Skeletal muscle tissue (tissue), 4 donors: ENCODE results near the gene WLS. TPM values are rescaled to one million over a fixed set of nuclear protein-coding genes. Genes with fewer than 3 reads are reported as not detected.

ENCODE experiments used
- H3K27ac ChIP-seq: one replicate; pipeline ENCODE4 v1.7.0; 2013; ENCODE audit warnings: mild to moderate bottlenecking, low read depth, low read length, inconsistent platforms
- H3K27me3 ChIP-seq, 3 donors: one replicate each; pipeline ENCODE4 v1.7.0; 2013; ENCODE audit warnings: low read length in 3 of 3; ENCODE audit not compliant: control insufficient read depth in 3 of 3, insufficient read depth in 3 of 3
- H3K36me3 ChIP-seq, 3 donors: one replicate each; pipeline ENCODE4 v1.7.0; 2013; ENCODE audit warnings: low read length in 3 of 3; ENCODE audit not compliant: control insufficient read depth in 3 of 3, insufficient read depth in 3 of 3
- H3K4me1 ChIP-seq, 3 donors: one replicate each; pipeline ENCODE4 v1.7.0; 2013; ENCODE audit warnings: low read length in 3 of 3, mild to moderate bottlenecking in 3 of 3; ENCODE audit not compliant: control insufficient read depth in 3 of 3, insufficient read depth in 3 of 3
- H3K4me3 ChIP-seq, 3 donors: one replicate each; pipeline ENCODE4 v1.7.0; 2013; ENCODE audit warnings: low read length in 3 of 3
- H3K9ac ChIP-seq, 3 donors: one replicate each; pipeline ENCODE4 v1.7.0; 2013; ENCODE audit warnings: low read length in 3 of 3, mild to moderate bottlenecking in 3 of 3, moderate library complexity in 2 of 3, low read depth in 1 of 3
- H3K9me3 ChIP-seq, 3 donors: one replicate each; pipeline ENCODE4 v1.7.0; 2013; ENCODE audit warnings: low read length in 3 of 3; ENCODE audit not compliant: control insufficient read depth in 3 of 3
- total RNA-seq: library from RNA; depleted of rRNA; stranded (reverse); fragments of >200 nt; gene quantifications from one replicate; pipeline ENCODE4 v1.2.3, GENCODE V29; 2014
- donor health status: Osteomylitis.

The WLS gene
- total RNA-seq, 1 donor from 2014 or later, result 68.9 TPM

- H3K4me3 ChIP-seq, result no peak overlapping the region
Measured at GRCh38 chr1:68111519-68112436, 120.5 kb downstream of the WLS start.

DNA sequence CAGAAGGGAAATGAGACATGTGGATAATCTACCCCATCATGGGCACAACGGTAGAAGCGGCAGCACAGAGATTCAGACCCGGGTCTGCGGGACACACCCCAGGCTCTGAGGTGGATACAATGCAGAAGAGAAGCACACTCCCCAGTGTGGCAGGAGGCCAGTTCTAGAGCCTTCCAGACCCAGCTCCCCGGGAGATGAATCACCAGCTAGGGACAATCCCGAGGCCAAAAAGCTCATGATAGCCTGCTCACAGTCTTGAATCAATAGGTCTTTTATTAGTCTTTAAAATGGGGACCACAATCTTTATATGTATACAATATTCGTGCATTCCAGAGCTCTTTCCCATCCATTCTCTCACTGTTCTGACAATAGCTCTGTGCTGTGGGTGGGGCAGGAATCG lies 124.6 kb downstream of the WLS start:
- Histone ChIP-seq H3K4me3 (no peak overlapping the region), H3K36me3 (no peaks in the 10 kb centered on the region), H3K9ac (no peak overlapping the region), H3K27ac (no peak overlapping the region), H3K9me3 (no peaks in the 10 kb centered on the region), H3K27me3 (no peaks in the 10 kb centered on the region), H3K4me1 (peaks cover 13 to 22% (median 22%) of the 10 kb centered on the region in 3 donors)

More at GRCh38 chr1:68111519-68112436, 120.5 kb downstream of the WLS start:
- Histone ChIP-seq H3K9ac (no peak overlapping the region), H3K9me3 (no peaks in the 10 kb centered on the region), H3K4me1 (peaks cover 14 to 15% (median 15%) of the 10 kb centered on the region in 3 donors), H3K27ac (no peak overlapping the region), H3K36me3 (no peaks in the 10 kb centered on the region), H3K27me3 (no peaks in the 10 kb centered on the region)

GRCh38 chr1:68103884-68104554 lies 128.3 kb downstream of the WLS start:
- Histone ChIP-seq H3K27me3 (no peaks in the 10 kb centered on the region), H3K4me1 (peaks cover 0 to 9% (median 8%) of the 10 kb centered on the region in 3 donors), H3K27ac (no peak overlapping the region), H3K36me3 (no peaks in the 10 kb centered on the region), H3K9me3 (no peaks in the 10 kb centered on the region), H3K4me3 (no peak overlapping the region), H3K9ac (no peak overlapping the region)

DNA sequence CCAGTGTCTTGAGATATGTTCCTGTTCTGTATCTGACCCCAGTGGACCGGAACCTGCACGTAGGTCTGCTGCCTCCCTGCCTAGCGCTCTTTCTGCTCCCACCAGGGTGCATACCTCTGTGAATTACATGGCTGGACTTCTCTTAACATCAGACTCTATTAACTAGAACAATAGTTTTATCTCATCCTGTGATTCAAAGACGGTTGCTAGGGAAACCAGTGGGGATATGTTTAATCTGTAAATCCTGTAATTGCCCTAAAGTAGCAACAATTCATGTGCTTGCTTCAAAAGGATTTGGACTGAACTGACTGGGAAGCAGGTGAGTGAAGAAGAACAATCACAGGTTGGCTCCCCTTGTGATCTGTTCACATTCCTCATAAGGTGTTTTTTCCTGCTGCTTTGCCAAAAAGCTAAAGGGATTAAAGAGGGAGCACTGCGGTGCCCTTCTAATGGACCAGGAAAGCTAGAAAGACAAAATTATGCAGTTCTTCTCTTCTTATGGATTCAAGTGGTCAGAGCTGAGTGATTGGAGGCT lies 129.2 kb downstream of the WLS start:
- Histone ChIP-seq H3K27ac (no peak overlapping the region), H3K4me3 (no peak overlapping the region), H3K27me3 (no peaks in the 10 kb centered on the region), H3K4me1 (peaks cover 0 to 9% (median 8%) of the 10 kb centered on the region in 3 donors), H3K9ac (no peak overlapping the region), H3K36me3 (no peaks in the 10 kb centered on the region), H3K9me3 (no peaks in the 10 kb centered on the region)

- Histone ChIP-seq H3K27me3 (no peaks in the 10 kb centered on the region), H3K4me1 (peaks cover 0 to 9% (median 8%) of the 10 kb centered on the region in 3 donors), H3K9ac (no peak overlapping the region), H3K9me3 (no peaks in the 10 kb centered on the region), H3K36me3 (no peaks in the 10 kb centered on the region), H3K4me3 (no peak overlapping the region), H3K27ac (no peak overlapping the region)
Measured at GRCh38 chr1:68101829-68102228, 130.5 kb downstream of the WLS start.

DNA sequence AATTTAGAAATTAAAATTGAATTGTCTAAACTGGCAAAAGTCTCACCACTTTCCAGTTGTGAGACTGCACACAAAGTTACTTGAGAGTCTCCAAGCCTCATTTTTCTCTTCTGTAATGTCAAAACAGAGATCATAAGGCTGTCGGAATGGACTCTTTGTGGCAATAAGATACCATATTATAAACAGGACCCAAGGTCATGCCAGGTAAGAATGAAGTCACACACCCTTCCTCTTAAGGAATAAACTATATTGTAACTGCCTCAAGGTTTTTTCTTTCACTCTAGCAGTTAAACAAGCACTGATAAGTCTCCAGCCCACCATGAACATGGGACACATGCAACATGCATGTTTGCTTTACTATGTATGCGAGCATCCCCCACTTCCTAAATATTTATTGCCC lies 131.8 kb downstream of the WLS start:
- Histone ChIP-seq H3K27ac (no peak overlapping the region), H3K9ac (no peak overlapping the region), H3K9me3 (no peaks in the 10 kb centered on the region), H3K27me3 (no peaks in the 10 kb centered on the region), H3K4me1 (peaks cover 0 to 9% (median 8%) of the 10 kb centered on the region in 3 donors), H3K4me3 (no peak overlapping the region), H3K36me3 (no peaks in the 10 kb centered on the region)

DNA sequence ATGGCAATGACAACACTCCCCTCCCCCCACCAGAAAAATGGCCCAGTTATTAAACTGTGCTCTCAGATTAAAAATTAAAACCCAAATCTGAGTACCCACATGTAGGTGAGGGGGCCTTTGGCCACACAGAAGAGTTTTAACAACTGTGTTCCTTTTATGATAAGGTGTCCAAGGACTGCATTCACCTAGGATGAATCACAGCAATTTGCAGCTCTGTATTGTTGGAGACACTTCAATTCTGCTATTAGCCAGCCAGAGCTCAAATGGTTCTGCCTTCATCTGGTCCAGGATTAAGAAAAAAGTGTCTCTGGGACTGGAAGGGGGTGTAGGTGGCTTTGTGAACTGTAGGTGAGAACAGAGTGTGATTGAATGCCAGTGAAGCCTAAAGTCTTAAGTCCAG lies 138.6 kb downstream of the WLS start:
- Histone ChIP-seq H3K27ac (no peak overlapping the region), H3K4me3 (no peak overlapping the region), H3K4me1 (no peaks in the 10 kb centered on the region), H3K9me3 (no peaks in the 10 kb centered on the region), H3K36me3 (no peaks in the 10 kb centered on the region), H3K9ac (no peak overlapping the region), H3K27me3 (no peaks in the 10 kb centered on the region)

- no peaks in the 10 kb centered on the region for H3K9me3 ChIP-seq
- no peak overlapping the region for H3K9ac ChIP-seq
- no peaks in the 10 kb centered on the region for H3K27me3 ChIP-seq
- H3K27ac ChIP-seq, result no peak overlapping the region
- no peak overlapping the region for H3K4me3 ChIP-seq
- no peaks in the 10 kb centered on the region for H3K36me3 ChIP-seq
- no peaks in the 10 kb centered on the region for H3K4me1 ChIP-seq
Measured at GRCh38 chr1:68087184-68087583, 145.1 kb downstream of the WLS start.

DNA sequence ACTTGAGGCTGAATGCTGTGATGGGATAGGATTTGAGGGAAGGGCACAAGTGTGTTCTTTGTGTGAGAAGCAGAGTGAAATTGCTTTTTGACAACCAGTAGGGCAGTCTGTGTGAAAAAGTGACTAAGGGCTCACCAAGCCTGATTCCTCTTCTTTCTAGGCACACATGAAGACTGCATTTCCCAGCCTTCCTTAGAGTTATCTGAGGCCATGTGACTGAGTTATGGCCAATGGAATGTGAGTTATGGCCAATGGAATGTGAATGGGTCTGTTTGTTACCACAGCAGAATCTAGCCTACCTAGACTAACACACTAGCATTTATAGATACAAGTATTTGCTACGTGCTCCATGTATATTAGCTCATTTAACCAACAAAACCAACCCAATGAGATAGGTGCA lies 146.6 kb downstream of the WLS start:
- Histone ChIP-seq H3K27me3 (no peaks in the 10 kb centered on the region), H3K9me3 (no peaks in the 10 kb centered on the region), H3K4me3 (no peak overlapping the region), H3K36me3 (no peaks in the 10 kb centered on the region), H3K4me1 (no peaks in the 10 kb centered on the region), H3K9ac (no peak overlapping the region), H3K27ac (no peak overlapping the region)

DNA sequence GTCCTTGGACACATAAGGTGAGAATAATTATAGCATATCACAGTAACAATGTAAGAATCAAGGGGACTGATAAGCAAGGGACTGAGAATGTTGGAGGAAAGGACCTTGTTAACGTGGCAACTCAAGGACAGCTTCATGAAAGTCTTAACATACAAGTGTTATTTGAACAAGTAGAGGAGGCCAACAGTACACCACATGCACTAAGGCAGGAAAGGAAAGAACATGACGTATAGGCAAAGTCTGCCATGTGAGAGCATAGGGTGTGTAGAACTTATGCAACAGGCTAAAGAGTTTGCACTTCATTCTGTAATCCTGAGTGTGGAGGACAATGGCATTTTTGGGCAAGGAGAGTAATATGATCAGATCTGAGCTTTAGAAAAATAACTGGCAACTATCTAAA lies 148.6 kb downstream of the WLS start:
- Histone ChIP-seq H3K36me3 (no peaks in the 10 kb centered on the region), H3K27me3 (no peaks in the 10 kb centered on the region), H3K4me1 (no peaks in the 10 kb centered on the region), H3K9ac (no peak overlapping the region), H3K4me3 (no peak overlapping the region), H3K9me3 (no peaks in the 10 kb centered on the region), H3K27ac (no peak overlapping the region)
